Measurements from ENCODE around the gene SLC35F4.

- TF ChIP-seq CTCF (conservative IDR thresholded peaks at IDR 0.05; ENCODE audit: low read depth, low read length) (no peak), SMC3 (IDR thresholded peaks at IDR 0.05; ENCODE audit: low read depth, low read length) (no peak), RCOR1 (IDR thresholded peaks at IDR 0.05; ENCODE audit: insufficient replicate concordance, low read length) (no peak), USF2 (IDR thresholded peaks at IDR 0.05; ENCODE audit: low read depth, low read length) (no peak), MAFK (IDR thresholded peaks at IDR 0.05; ENCODE audit: low read depth, low read length) (no peak), NFE2L2 (IDR thresholded peaks at IDR 0.05; ENCODE audit: low read depth, low read length) (no peak), BHLHE40 (IDR thresholded peaks at IDR 0.05; ENCODE audit: low read depth, low read length) (no peak)
- TF ChIP-seq, protein P1, sequence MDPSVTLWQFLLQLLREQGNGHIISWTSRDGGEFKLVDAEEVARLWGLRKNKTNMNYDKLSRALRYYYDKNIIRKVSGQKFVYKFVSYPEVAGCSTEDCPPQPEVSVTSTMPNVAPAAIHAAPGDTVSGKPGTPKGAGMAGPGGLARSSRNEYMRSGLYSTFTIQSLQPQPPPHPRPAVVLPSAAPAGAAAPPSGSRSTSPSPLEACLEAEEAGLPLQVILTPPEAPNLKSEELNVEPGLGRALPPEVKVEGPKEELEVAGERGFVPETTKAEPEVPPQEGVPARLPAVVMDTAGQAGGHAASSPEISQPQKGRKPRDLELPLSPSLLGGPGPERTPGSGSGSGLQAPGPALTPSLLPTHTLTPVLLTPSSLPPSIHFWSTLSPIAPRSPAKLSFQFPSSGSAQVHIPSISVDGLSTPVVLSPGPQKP (IDR thresholded peaks at IDR 0.05; ENCODE audit: borderline replicate concordance, low read depth, low read length) = no peak
These were observed 289.4 kb downstream of the SLC35F4 start for GRCh38 chr14:57576498-57576897.
